GM12873 (cell line): ENCODE measurements around the gene PLCXD3.

Source experiments
- TF ChIP-seq, protein P1 (sequence below): IDR thresholded peaks from 2 replicates; pipeline ENCODE4 v1.5.1; 2012; ENCODE audit warnings: low read depth, mild to moderate bottlenecking, moderate library complexity, low read length, control low read depth; ENCODE audit not compliant: insufficient read depth; ENCODE audit errors: missing control alignments

The PLCXD3 gene

DNA sequence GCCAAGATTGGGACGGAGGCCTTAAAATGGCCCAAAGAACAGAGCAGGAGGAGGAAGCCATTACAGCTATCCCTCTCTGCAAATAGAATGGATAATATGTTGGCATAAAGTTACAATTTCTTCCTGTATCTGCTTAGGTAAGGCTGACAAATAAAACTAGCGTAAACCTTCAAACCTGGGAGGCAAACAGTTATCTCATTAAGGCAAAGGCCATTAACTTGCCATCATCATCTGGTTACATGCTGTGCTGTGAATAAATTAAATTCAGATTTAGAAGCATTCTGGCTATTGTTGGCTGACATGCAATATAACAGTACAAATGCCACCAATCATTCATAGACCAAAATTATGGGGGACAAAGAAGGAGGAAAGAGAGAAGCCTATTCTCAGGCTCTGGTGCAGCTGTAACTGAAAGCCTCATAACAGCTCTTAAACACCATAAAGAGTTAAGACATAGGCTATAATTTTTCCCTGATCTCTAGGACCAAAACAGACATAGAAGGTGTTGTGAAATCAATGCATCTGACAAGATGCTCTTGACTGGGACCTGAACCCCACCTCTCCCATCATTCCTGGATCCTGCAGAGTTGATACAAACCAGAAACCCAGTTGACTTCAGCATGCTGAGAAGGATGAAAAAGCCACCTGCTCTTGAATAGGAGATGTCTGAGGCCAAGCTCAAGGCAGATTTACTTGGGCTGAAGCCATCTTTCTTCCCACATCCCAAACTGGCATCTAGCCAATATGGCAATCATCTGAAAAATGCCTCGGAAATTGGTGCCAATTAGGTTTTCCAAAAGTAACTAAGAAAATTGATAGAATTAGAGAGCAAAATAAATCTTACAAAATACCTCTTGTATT, 62.5 kb downstream of the PLCXD3 start:
- TF ChIP-seq, protein P1, sequence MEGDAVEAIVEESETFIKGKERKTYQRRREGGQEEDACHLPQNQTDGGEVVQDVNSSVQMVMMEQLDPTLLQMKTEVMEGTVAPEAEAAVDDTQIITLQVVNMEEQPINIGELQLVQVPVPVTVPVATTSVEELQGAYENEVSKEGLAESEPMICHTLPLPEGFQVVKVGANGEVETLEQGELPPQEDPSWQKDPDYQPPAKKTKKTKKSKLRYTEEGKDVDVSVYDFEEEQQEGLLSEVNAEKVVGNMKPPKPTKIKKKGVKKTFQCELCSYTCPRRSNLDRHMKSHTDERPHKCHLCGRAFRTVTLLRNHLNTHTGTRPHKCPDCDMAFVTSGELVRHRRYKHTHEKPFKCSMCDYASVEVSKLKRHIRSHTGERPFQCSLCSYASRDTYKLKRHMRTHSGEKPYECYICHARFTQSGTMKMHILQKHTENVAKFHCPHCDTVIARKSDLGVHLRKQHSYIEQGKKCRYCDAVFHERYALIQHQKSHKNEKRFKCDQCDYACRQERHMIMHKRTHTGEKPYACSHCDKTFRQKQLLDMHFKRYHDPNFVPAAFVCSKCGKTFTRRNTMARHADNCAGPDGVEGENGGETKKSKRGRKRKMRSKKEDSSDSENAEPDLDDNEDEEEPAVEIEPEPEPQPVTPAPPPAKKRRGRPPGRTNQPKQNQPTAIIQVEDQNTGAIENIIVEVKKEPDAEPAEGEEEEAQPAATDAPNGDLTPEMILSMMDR, result no peak

DNA sequence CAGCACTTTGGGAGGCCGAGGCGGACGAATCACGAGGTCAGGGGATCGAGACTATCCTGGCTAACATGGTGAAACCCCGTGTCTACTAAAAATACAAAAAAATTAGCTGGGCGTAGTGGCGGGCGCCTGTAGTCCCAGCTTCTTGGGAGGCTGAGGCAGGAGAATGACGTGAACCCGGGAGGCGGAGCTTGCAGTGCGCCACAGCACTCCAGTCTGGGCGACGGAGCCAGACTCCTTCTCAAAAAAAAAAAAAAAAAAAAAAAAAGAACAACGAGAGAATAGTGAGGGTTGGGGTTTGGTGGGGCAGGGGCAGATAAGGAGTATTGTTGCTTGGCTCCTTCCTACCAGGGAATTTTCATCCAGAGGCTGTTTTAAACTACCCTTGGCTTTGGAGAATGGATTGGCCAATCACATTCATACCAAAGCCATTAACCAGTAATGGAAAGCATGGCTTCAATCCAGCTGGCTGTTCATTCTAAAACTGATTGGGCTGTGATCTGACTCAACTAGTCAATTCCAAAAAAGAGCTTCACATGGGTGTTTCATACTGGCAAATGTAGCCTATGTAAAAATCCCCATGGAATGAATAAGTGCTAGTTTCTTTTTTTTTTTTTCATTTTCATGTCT, 64.4 kb downstream of the PLCXD3 start:
- TF ChIP-seq, protein P1, result no peak

DNA sequence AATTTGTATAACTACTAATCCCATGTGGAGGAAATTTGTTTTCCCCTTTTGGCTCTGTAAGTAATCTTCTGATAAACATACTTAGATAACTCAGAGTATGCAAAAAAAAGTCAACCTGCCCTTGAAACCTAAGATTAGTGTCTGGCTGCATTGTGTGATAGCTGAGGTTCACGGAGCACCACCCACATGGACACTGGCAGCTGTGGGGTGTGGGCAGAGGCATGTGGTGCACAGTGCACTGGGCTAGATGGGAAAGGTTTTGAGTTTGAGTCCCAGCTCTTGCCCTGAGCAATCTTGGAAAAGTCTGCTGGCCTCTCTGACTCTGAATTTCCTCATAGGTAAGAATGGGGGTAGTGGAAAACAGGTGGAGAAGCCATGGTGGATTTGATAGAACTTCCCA, 75.1 kb downstream of the PLCXD3 start:
- TF ChIP-seq, protein P1, result no peak

DNA sequence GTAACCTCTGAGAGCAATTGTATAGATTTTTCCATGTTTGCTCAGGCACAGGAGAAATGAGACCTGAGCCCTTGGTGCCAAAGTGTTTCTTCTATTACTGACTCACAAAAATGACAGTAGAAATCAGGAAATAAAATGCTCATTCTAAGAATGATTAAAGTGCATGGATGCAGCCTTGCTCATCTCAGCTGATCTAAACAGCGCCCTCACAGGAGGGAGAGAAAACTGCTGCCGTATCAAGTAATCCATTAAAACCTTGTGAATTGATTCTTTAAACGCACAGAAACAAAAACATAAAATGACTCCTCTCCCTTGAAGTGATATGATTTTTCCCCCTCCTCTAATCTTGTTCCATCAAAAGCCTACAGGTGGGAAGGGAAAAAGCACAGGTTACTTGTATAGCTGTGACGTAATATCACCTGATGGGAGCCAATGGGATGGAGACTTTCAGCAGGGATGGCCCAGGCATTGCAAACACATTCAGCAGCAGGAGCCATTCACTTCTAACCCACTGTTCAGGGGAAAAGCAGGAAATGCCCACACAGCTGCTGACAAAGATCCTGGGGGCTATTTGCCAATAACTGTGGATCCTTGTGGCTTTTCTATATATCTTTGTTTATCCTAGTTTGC, 76.7 kb downstream of the PLCXD3 start:
- TF ChIP-seq, protein P1, result peak; percentile 59

DNA sequence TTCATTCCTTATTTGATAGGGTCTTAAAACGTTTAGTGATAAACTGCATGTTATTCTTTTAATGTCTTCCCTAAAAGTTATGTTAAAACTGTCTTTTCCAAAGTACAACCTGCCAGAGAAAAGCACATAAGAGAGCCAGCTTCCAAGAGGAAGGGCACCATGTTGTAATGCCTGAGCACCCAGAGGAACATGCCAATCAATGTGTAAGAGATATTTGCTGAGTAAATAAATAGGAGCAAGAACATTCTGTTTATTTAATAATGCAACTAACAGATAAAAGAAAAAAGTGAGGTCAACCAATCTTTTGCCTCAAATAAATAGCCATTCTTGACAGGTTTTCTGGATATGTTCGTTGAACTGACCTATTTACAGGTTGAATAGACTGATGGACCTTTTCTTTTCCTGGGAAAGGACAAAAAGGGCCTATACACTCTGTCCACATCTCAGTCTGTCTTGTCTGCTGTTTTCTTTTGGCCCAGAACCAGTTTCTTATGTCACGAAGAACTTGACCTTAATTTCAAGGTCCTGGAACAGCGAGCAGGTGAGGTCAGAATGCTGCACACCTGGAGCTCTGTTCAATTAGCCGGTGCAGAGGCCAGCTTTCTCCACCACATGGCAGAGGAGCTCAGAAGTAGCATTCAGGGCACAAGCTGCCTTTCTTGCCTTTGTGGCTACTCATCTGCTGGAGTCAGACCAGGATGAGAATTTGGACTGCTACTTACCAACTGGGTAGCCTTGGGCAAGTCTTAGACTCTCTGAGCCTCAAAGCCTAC, 77.7 kb downstream of the PLCXD3 start:
- TF ChIP-seq, protein P1, result no peak

- TF ChIP-seq, protein P1, result no peak
Measured at GRCh38 chr5:41427505-41427904, 82.9 kb downstream of the PLCXD3 start.
